IPS-18a (cell line): ENCODE measurements around the gene SYT7.

Source experiments
- H3K27ac ChIP-seq: one replicate; pipeline ENCODE4 v1.5.1; 2013; ENCODE audit warnings: low read length
- H3K27me3 ChIP-seq: one replicate; pipeline ENCODE4 v1.6.1; 2013; ENCODE audit warnings: mild to moderate bottlenecking, low read length; ENCODE audit not compliant: control insufficient read depth, insufficient read depth
- H3K36me3 ChIP-seq: one replicate; pipeline ENCODE4 v1.6.1; 2013; ENCODE audit warnings: low read depth, low read length; ENCODE audit not compliant: control insufficient read depth
- H3K4me1 ChIP-seq: one replicate; pipeline ENCODE4 v1.6.1; 2013; ENCODE audit warnings: low read depth, low read length; ENCODE audit not compliant: control insufficient read depth
- H3K4me3 ChIP-seq: one replicate; pipeline ENCODE4 v1.5.1; 2013; ENCODE audit warnings: low read length
- H3K9ac ChIP-seq: one replicate; pipeline ENCODE4 v1.6.1; 2013; ENCODE audit warnings: mild to moderate bottlenecking, low read length, moderate library complexity
- H3K9me3 ChIP-seq: one replicate; pipeline ENCODE4 v1.6.1; 2013; ENCODE audit warnings: low read depth, low read length; ENCODE audit not compliant: control insufficient read depth

The SYT7 gene

GRCh38 chr11:61494381-61494961, 86.4 kb downstream of the SYT7 start:
- H3K4me3 ChIP-seq = no peak overlapping the region
- H3K9ac ChIP-seq = no peak overlapping the region
- H3K4me1 ChIP-seq = peaks cover 10% of the 10 kb centered on the region
- H3K36me3 ChIP-seq = no peaks in the 10 kb centered on the region
- peaks cover 4% of the 10 kb centered on the region for H3K27me3 ChIP-seq
- H3K9me3 ChIP-seq = no peaks in the 10 kb centered on the region
- H3K27ac ChIP-seq = no peak overlapping the region

DNA sequence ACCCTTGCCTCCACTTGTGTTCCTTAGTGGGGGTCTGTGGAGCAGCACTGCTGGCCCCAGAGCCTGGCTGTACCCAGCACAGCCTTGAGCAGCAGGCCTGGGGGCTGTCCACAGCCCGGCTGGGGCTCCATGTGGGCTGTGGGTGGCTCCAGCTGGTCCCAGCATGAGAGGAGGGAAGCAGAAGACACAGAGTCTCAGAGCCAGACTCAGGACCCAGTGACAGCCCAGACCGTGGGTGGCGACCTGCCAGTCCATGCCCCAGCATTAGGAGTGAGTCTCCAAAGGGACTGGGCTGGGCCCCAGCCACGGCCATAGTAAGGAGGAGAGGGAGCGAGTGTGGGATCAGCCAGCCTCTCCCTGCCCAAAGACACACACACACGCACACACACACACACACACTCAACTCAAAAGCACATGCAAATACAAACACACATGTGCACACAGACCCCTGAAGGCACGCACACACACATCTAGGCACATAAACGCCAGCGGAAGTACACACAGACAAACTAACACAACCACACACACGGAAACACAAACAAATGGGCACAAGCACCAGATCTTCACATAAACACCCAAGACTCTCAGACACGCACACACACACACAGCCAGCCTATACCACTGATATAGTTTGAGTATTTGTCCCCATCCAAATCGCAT, 89.0 kb downstream of the SYT7 start:
- no peaks in the 10 kb centered on the region for H3K9me3 ChIP-seq
- no peak overlapping the region for H3K9ac ChIP-seq
- peaks cover 4% of the 10 kb centered on the region for H3K27me3 ChIP-seq
- H3K36me3 ChIP-seq = no peaks in the 10 kb centered on the region
- peaks cover 14% of the 10 kb centered on the region for H3K4me1 ChIP-seq
- H3K27ac ChIP-seq = no peak overlapping the region
- H3K4me3 ChIP-seq = no peak overlapping the region

GRCh38 chr11:61489833-61490721, 90.8 kb downstream of the SYT7 start:
- H3K9me3 ChIP-seq = no peaks in the 10 kb centered on the region
- H3K36me3 ChIP-seq = no peaks in the 10 kb centered on the region
- no peak overlapping the region for H3K27ac ChIP-seq
- peaks cover 4% of the 10 kb centered on the region for H3K27me3 ChIP-seq
- H3K4me1 ChIP-seq = peaks cover 14% of the 10 kb centered on the region
- H3K9ac ChIP-seq = no peak overlapping the region
- no peak overlapping the region for H3K4me3 ChIP-seq

DNA sequence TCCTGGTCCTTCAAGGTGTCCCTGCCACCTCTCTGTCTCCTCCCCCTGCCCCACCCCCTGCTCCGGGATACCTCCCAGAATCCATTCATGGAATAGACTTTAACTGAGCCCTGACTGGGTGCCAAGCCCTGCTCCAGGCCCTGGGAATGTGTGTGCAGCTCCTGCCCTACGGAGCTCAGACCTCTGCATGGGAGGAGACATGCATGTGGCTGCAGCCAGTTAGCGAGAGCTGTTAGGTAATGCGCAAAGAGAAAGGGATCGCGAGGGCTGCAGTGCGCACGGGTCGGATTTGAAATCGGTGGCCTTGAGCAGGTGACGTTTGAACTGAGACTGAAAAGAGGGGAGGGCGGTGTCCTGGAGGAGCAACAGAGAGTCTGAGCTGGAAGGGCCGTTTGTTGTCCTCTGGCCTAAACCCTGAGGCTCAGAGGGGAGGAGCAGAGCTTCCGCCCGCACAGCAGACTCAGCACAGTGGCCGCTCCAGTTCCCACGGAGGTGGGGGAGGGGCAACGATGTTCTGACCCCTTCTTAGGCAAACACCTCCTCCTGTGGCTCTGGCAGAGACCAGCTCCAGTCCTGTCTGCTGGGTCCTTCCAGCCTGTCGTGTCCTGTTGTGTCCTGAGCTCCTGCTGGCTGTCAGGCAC, 92.1 kb downstream of the SYT7 start:
- H3K27ac ChIP-seq = no peak overlapping the region
- no peaks in the 10 kb centered on the region for H3K9me3 ChIP-seq
- peaks cover 4% of the 10 kb centered on the region for H3K27me3 ChIP-seq
- H3K9ac ChIP-seq = no peak overlapping the region
- H3K4me1 ChIP-seq = peaks cover 14% of the 10 kb centered on the region
- no peaks in the 10 kb centered on the region for H3K36me3 ChIP-seq
- no peak overlapping the region for H3K4me3 ChIP-seq

GRCh38 chr11:61487342-61488025, 93.4 kb downstream of the SYT7 start:
- H3K9me3 ChIP-seq = no peaks in the 10 kb centered on the region
- H3K9ac ChIP-seq = no peak overlapping the region
- H3K27ac ChIP-seq = no peak overlapping the region
- no peaks in the 10 kb centered on the region for H3K36me3 ChIP-seq
- H3K4me1 ChIP-seq = peaks cover 14% of the 10 kb centered on the region
- no peak overlapping the region for H3K4me3 ChIP-seq
- peaks cover 4% of the 10 kb centered on the region for H3K27me3 ChIP-seq

DNA sequence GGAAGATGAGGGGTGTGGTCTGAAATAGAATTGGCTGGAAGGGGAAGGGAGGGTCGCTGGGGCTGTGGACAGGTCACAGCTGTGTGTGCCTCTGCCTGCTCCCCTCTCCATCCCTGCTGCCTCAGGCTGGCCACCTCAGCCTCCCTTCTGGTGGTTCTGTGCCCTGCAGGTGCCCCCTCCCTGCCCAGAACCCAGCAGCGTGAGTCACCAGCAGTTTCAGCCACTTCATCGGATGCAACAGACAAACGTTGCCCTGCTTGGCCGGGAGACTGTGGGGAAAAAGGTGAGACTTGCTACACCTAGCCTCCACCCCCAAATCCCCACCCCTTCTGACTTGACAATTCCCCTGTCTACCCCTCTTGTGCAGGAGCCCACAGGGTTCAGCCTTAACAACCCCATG, 94.1 kb downstream of the SYT7 start:
- Histone ChIP-seq H3K36me3 (no peaks in the 10 kb centered on the region), H3K4me1 (peaks cover 14% of the 10 kb centered on the region), H3K27me3 (peaks cover 4% of the 10 kb centered on the region), H3K27ac (no peak overlapping the region), H3K4me3 (no peak overlapping the region), H3K9ac (no peak overlapping the region), H3K9me3 (no peaks in the 10 kb centered on the region)

- Histone ChIP-seq H3K36me3 (no peaks in the 10 kb centered on the region), H3K27ac (no peak overlapping the region), H3K9ac (no peak overlapping the region), H3K27me3 (peaks cover 4% of the 10 kb centered on the region), H3K9me3 (no peaks in the 10 kb centered on the region), H3K4me1 (peaks cover 14% of the 10 kb centered on the region), H3K4me3 (no peak overlapping the region)
Observed at GRCh38 chr11:61486011-61486620, 94.8 kb downstream of the SYT7 start.

- H3K9ac ChIP-seq = no peak overlapping the region
- H3K4me1 ChIP-seq = peaks cover 19% of the 10 kb centered on the region
- H3K4me3 ChIP-seq = no peak overlapping the region
- no peak overlapping the region for H3K27ac ChIP-seq
- peaks cover 4% of the 10 kb centered on the region for H3K27me3 ChIP-seq
- H3K9me3 ChIP-seq = no peaks in the 10 kb centered on the region
- H3K36me3 ChIP-seq = no peaks in the 10 kb centered on the region
Observed at GRCh38 chr11:61485080-61485479, 95.8 kb downstream of the SYT7 start.

DNA sequence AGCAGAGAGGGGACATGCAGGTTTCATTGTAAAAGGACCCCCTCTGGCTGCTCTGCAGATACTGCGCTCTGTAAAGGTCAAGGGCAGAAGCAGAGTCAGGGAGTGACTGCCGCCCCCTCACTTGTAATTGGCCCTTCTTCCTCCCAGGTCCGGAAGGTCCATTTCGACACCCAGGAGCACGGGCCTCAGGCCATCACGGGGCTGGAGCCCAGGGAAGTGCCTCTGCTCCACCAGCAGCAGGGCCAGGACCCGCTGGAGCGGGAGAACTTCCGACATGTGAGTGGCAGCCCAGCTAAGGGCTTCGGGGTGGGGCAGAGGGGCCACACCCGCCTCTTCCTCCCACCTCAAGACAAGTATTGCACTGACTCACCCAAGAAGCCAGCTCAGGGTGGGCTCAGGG, 96.3 kb downstream of the SYT7 start:
- Histone ChIP-seq H3K4me1 (peaks cover 15% of the 10 kb centered on the region), H3K27me3 (peaks cover 4% of the 10 kb centered on the region), H3K36me3 (no peaks in the 10 kb centered on the region), H3K4me3 (no peak overlapping the region), H3K9ac (no peak overlapping the region), H3K9me3 (no peaks in the 10 kb centered on the region), H3K27ac (no peak overlapping the region)

GRCh38 chr11:61482513-61482912, 98.4 kb downstream of the SYT7 start:
- Histone ChIP-seq H3K4me3 (no peak overlapping the region), H3K27me3 (no peaks in the 10 kb centered on the region), H3K36me3 (no peaks in the 10 kb centered on the region), H3K9ac (no peak overlapping the region), H3K9me3 (no peaks in the 10 kb centered on the region), H3K27ac (no peak overlapping the region), H3K4me1 (peaks cover 6% of the 10 kb centered on the region)

- H3K4me1 ChIP-seq = peaks cover 6% of the 10 kb centered on the region
- H3K4me3 ChIP-seq = no peak overlapping the region
- H3K9me3 ChIP-seq = no peaks in the 10 kb centered on the region
- no peak overlapping the region for H3K27ac ChIP-seq
- H3K9ac ChIP-seq = peak overlapping the region; percentile 9
- no peaks in the 10 kb centered on the region for H3K36me3 ChIP-seq
- no peaks in the 10 kb centered on the region for H3K27me3 ChIP-seq
Observed at GRCh38 chr11:61481806-61482205, 99.1 kb downstream of the SYT7 start.
